GM20431 (cell line): ENCODE measurements around the gene GPC1.

Source experiments
- in situ Hi-C: fragments of 300-500 bp; cut with MseI, MboI; formaldehyde crosslinking; loops from one replicate; pipeline ENCODE4 v1.15.0; 2020; ENCODE audit warnings: low sequenced_read_pairs; ENCODE audit not compliant: unreplicated experiment

The GPC1 gene

GRCh38 chr2:240428245-240428644 lies 7.2 kb upstream of the GPC1 start:
- in situ Hi-C loops: no loop called here

GRCh38 chr2:240429341-240429871 lies 6.1 kb upstream of the GPC1 start:
- in situ Hi-C loops: no loop called here

GRCh38 chr2:240429872-240430491 lies 5.5 kb upstream of the GPC1 start:
- in situ Hi-C loops: no loop called here

GRCh38 chr2:240430595-240430994 lies 4.9 kb upstream of the GPC1 start:
- in situ Hi-C loops: no loop called here

- in situ Hi-C loops: no loop called here
Measured at GRCh38 chr2:240431271-240431660, 4.2 kb upstream of the GPC1 start.

GRCh38 chr2:240431661-240432424 lies 3.6 kb upstream of the GPC1 start:
- in situ Hi-C loops: no loop called here

- in situ Hi-C loops: no loop called here
Measured at GRCh38 chr2:240432430-240432819, 3.0 kb upstream of the GPC1 start.

- in situ Hi-C loops: no loop called here
Measured at GRCh38 chr2:240432820-240433801, 2.4 kb upstream of the GPC1 start.

GRCh38 chr2:240433973-240434727 lies 1.3 kb upstream of the GPC1 start:
- in situ Hi-C loops: no loop called here

- in situ Hi-C loops: no loop called here
Measured at GRCh38 chr2:240434728-240435456, 571 bp upstream of the GPC1 start.

GRCh38 chr2:240435948-240436682 lies 652 bp downstream of the GPC1 start:
- in situ Hi-C loops: no loop called here

- in situ Hi-C loops: no loop called here
Measured at GRCh38 chr2:240436683-240437550, 1.5 kb downstream of the GPC1 start.

GRCh38 chr2:240437551-240437860 lies 2.0 kb downstream of the GPC1 start:
- in situ Hi-C loops: no loop called here

GRCh38 chr2:240437861-240438809 lies 2.7 kb downstream of the GPC1 start:
- in situ Hi-C loops: no loop called here

- in situ Hi-C loops: no loop called here
Measured at GRCh38 chr2:240438810-240439697, 3.6 kb downstream of the GPC1 start.

GRCh38 chr2:240439698-240440151 lies 4.3 kb downstream of the GPC1 start:
- in situ Hi-C loops: no loop called here
